Measurements from ENCODE around the gene AATF. TPM values are rescaled to one million over a fixed set of nuclear protein-coding genes. Genes with fewer than 3 reads are reported as not detected.
A peak's percentile ranks its signal among the peaks of the same experiment; 100 is the strongest.

AATF gene
- total and polyA plus RNA-seq, 2 of the 8 experiments (the other 6 are each of a cell fraction or from before 2014, with no cell fraction given) = 20.1 to 62.8 TPM

DNA sequence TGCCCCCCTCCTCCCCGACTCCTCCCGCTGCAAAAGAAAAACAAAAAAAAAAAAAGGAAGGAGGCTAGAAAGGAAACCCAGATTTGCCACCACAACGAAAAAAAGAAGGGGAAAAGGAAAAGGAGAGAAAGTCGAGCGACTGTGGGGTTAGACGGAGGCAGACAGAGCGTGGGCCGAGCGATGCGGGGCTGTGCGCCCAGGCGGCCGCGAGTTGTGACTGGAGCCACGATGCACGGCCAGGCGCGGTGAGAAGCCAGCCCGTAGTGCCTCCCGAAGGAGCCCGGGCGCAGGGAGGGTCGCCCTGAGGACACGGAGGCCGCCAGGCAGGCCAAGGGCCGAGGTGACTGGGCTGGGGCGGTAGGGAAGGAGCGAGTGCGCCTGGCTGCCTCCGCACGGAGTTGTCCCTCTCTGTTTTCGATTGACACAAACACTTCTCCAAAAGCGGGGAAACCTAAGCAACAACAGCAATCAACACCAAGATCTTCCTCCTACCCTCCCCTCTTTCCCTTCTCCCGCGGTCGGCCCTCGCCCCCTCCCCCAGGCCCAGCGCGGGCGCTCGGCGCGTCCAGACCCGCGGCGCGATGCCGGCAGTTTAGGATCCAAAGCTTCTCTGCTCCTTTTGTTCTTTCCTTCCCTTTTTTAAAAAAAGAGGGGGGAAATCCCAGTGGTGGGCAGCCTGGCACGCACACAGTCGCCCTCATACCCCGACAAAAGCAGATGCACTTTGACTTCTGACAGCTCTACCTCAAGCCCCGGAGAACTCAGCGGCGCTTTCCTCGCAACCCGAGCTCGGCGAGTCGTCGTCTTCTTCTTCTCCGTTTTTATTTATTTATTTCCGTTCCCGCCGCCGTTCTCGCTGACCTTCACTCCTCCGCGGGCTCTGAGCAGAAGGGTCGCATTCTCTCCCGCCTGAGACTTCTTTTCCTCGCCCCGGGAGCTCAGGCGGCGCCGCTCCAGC is 11.5 kb upstream of the AATF start, which contains the start of gene LHX1 (continued):
- TF ChIP-seq SP4 (IDR thresholded peaks at IDR 0.05; ENCODE audit: low read length) (no peak), CTBP2 (IDR thresholded peaks at IDR 0.05; ENCODE audit: borderline replicate concordance, insufficient read depth, insufficient read length, low read length) (peak; percentile 80), SAP30 (IDR thresholded peaks at IDR 0.05; ENCODE audit: insufficient read depth, insufficient replicate concordance, low read length) (no peak), TEAD4 (IDR thresholded peaks at IDR 0.05; ENCODE audit: low read depth, low read length) (no peak), CREB1 (IDR thresholded peaks at IDR 0.05) (no peak), BRCA1 (IDR thresholded peaks at IDR 0.05; ENCODE audit: low read depth, low read length) (no peak), SP1 (IDR thresholded peaks at IDR 0.05; ENCODE audit: low read depth, low read length) (0 out of 2 replicates have a peak, but pooled peaks have one; percentile 5), SIX5 (IDR thresholded peaks at IDR 0.05; ENCODE audit: low read depth, low read length) (no peak), TBP (IDR thresholded peaks at IDR 0.05; ENCODE audit: low read depth, low read length) (no peak), SIN3A (conservative IDR thresholded peaks at IDR 0.05 in 1 of 2, IDR thresholded peaks at IDR 0.05 in 1 of 2; ENCODE audit: low read depth in 1 of 2, low read length in 2 of 2) (0 out of 4 replicates have a peak, but pooled peaks of 1 of the 2 experiments have one; percentile 15), NRF1 (IDR thresholded peaks at IDR 0.05; ENCODE audit: low read depth, low read length) (no peak), RXRA (IDR thresholded peaks at IDR 0.05; ENCODE audit: insufficient read depth, low read depth, low read length) (no peak), TAF7 (optimal IDR thresholded peaks at IDR 0.05; ENCODE audit: borderline replicate concordance, low read depth, low read length) (no peak), RAD21 (IDR thresholded peaks at IDR 0.05 in 1 of 2, conservative IDR thresholded peaks at IDR 0.05 in 1 of 2; ENCODE audit: low read depth in 2 of 2, low read length in 2 of 2) (no peak), SUZ12 (IDR thresholded peaks at IDR 0.05; ENCODE audit: low read length) (peak; percentile 60)
- TF ChIP-seq, protein P1, sequence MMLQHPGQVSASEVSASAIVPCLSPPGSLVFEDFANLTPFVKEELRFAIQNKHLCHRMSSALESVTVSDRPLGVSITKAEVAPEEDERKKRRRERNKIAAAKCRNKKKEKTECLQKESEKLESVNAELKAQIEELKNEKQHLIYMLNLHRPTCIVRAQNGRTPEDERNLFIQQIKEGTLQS (IDR thresholded peaks at IDR 0.05; ENCODE audit: insufficient read depth, low read depth, low read length) = no peak
- TF ChIP-seq, protein P2, sequence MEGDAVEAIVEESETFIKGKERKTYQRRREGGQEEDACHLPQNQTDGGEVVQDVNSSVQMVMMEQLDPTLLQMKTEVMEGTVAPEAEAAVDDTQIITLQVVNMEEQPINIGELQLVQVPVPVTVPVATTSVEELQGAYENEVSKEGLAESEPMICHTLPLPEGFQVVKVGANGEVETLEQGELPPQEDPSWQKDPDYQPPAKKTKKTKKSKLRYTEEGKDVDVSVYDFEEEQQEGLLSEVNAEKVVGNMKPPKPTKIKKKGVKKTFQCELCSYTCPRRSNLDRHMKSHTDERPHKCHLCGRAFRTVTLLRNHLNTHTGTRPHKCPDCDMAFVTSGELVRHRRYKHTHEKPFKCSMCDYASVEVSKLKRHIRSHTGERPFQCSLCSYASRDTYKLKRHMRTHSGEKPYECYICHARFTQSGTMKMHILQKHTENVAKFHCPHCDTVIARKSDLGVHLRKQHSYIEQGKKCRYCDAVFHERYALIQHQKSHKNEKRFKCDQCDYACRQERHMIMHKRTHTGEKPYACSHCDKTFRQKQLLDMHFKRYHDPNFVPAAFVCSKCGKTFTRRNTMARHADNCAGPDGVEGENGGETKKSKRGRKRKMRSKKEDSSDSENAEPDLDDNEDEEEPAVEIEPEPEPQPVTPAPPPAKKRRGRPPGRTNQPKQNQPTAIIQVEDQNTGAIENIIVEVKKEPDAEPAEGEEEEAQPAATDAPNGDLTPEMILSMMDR (IDR thresholded peaks at IDR 0.05; ENCODE audit: control extremely low read depth in 1 of 3, insufficient read depth in 1 of 3, low read depth in 1 of 3, low read length in 3 of 3) = no peak
- TF ChIP-seq, protein P3, sequence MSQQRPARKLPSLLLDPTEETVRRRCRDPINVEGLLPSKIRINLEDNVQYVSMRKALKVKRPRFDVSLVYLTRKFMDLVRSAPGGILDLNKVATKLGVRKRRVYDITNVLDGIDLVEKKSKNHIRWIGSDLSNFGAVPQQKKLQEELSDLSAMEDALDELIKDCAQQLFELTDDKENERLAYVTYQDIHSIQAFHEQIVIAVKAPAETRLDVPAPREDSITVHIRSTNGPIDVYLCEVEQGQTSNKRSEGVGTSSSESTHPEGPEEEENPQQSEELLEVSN (IDR thresholded peaks at IDR 0.05) = no peak

Measured in H1 (cell line).